Suppressor macrophage treated with lipopolysaccharide for 4 hours (primary cell): ENCODE results near the gene AIM2.

ENCODE experiments used
- DNase-seq: peaks from one replicate; pipeline ENCODE4 v3.0.0-alpha.2; 2020

Gene AIM2

DNA sequence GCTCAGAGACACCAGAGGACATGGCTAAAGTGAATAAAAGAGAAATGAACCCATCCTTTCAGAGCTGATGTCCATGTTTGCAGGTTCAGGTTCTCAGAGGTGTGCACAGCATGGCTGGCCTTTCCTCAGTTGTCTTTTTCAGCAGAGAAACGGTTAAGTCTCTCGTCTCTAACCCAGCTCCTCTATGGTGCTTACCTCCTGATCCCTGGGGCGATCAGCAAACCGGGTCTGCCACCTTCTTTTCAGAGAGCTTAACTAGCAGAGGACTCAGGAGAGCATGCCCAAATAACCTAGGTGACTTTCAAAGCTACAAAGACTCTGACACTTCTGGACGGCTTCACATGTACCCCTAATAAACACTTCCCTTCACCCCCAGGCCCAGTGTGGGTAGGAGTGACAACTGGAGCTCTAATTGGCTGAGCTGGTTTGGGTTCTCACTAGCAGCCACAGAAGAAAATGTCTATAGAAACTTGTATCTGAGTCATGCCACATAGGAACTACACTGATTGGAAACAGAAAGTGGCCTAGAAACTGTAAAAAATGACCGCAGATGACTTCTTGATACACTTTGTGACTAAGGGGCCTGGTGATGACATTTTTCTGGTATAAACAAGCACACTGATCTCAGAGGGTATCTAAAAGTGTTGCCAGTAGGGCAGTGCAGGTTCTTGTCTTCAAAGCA is at the start of gene AIM2:
Gene AIM2 (minus strand): TSS at position 329 of the 682 bp plus-strand sequence. CDS start 3,267 bp downstream, outside the sequence.
- peak; percentile 95 for DNase-seq

GRCh38 chr1:159123587-159123986 is 47.0 kb upstream of the AIM2 start:
- no peak for DNase-seq

DNA sequence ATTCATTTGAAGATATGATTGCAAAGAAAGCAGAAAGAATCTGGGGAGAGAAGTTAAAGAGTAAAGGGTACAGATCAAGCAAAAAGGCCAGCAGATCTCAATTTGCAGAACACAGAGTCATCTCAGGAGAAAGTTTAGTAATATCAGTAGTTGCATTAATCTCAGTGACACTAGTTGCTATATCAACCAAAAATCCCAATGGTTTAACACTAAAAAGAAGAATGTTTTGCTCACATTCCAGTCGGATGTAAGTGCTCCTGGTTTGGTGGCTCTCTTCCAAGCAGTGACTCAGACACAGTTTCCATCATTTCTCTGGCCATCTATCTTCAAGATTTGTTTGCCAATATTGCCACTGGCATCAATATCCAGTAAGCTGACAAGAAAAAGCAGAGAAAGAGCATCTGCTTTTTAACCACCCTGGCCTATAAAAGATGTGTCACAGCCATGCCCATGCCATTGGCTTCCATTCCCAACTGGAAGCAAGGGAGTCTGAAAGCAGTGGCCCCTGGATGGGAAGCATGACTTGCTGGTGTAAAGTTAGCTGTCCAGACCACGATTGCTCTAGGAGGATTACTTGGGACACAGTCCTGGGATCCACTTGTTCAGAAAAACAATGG is 45.5 kb upstream of the AIM2 start:
- DNase-seq = no peak

DNA sequence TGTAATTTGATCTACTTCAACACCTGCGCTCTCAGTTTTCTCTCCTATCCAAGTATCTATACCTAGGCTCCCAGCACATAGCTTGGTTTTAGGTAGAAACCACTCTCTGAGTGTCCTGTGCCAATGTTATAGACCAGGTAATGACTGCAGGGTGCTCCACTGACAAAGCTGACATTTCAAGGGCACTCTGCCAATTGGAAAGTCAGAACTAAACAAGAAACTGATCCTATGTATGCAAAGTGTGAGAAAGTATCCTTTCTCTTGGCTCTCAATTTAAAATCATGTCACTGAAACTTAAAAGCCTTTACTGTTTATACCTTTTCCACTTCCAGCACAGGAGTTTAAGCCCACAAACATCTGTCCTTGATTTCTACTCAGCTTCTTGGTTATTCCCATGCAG is 45.0 kb upstream of the AIM2 start:
- DNase-seq = no peak

- no peak for DNase-seq
Measured at GRCh38 chr1:159120317-159120716, 43.8 kb upstream of the AIM2 start.

GRCh38 chr1:159113596-159114433 is 37.2 kb upstream of the AIM2 start:
- DNase-seq = peak; percentile 89

DNA sequence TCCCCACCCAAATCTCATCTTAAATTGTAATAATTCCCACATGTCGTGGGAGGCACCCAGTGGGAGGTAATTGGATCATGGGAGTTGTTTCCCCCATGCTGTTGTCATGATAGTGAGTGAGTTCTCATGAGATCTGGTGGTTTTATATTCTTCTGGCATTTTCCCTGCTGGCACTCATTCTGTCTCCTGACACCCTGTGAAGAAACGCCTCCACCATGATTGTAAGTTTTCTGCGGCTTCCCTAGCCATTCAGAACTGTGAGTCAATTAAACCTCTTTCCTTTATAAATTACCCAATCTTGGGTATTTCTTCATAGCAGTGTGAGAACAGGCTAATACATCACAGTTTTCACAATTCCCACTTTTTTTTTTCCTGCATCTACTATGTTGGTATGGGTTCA is 26.5 kb upstream of the AIM2 start:
- DNase-seq = peak; percentile 74

GRCh38 chr1:159100589-159100988 is 24.0 kb upstream of the AIM2 start:
- DNase-seq = no peak

- DNase-seq = no peak
Measured at GRCh38 chr1:159098596-159098995, 22.0 kb upstream of the AIM2 start.

- DNase-seq = peak; percentile 77
Measured at GRCh38 chr1:159092036-159092760, 15.6 kb upstream of the AIM2 start.

DNA sequence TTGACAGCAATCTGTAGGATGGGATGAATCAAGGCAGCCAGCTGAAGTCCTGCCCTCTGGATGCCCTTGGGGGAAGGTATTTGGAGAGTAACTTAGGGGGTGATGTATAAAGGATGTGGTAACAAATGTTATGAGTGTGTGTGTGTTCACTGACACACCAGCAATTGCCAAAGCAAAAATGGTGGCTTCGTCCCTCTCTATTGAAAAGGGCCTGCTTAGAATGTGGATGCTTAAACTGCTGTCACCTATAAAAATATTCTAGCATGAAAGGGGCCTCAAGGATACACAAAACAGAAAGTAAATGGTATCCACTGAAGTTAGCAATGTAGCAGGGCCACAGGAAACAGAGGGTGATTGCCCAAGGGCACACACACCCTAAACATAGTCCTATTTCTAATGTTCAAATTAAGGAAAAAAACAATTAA is 15.1 kb upstream of the AIM2 start:
- DNase-seq = peak; percentile 53

GRCh38 chr1:159091180-159091560 is 14.6 kb upstream of the AIM2 start:
- DNase-seq = no peak

DNA sequence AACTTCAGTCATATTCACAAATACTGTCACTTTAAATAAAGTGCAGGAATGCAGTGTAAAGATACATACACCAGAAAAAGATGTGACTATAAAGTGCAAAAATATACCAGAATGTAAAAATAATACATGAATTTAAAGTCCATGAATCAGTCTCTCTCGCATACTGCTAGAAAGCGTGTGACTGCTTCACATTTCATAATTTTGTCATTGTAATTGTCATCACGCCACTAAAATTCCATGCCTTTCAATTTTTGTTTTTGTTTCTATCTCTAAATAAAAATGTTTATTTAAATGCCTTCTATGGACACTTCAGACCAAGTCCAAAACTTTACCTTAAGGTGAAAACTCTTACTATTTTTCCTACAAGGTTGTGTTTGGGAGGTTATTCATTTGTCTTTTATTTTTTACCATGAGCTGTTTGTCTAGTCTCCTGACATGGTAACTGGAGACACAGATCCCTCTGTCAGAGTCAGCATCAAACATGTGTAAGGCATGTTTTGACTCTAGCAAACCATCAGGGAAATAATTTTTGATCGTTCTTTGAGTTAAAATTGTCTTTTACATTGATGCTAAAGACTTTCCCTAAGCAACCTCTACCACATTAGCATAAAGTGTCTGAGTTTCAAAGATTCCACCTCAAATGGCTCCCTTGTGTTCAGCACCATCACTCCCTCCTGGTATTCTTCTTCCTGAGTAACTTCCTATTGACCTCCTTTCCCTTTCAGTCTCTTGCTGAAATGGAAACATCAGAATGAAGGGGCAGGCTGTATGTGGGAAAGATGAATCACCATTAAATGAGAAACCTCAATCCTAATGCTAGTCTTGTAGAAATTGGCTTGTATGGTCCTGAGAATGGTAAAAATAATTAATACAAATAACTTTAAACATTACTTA is 14.0 kb upstream of the AIM2 start:
- peak; percentile 83 for DNase-seq

GRCh38 chr1:159089184-159089791 is 12.7 kb upstream of the AIM2 start:
- DNase-seq = peak; percentile 40

DNA sequence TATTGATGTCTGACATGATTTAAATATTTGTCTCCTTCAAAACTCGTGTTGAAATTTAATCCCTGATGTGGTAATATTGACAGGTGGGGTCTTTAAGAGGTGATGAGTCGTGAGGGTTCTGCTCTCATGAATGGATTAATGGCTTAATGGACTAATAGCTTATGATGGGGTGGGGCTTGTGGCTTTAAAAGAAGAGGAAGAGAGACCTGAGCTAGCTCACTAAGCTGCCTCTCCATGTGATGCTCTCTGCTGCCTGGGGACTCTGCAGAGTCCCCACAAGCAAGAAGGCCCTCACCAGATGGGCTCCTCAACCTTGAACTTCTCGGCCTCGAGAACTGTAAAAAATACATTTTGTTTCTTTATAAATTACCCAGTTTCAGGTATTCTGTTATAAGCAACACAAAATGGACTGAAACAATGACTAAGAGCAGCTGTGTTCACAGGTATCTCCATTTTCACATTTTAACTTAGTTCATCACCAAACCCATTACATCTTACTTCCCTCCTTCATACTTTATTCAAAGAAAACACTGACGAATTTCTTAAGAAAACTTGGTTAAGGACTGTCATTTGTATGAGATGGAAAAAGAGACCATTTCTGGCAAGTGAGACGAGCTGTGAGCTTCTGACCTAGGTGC is 12.1 kb upstream of the AIM2 start:
- peak; percentile 24 for DNase-seq

- DNase-seq = peak; percentile 39
Measured at GRCh38 chr1:159088050-159088449, 11.5 kb upstream of the AIM2 start.

DNA sequence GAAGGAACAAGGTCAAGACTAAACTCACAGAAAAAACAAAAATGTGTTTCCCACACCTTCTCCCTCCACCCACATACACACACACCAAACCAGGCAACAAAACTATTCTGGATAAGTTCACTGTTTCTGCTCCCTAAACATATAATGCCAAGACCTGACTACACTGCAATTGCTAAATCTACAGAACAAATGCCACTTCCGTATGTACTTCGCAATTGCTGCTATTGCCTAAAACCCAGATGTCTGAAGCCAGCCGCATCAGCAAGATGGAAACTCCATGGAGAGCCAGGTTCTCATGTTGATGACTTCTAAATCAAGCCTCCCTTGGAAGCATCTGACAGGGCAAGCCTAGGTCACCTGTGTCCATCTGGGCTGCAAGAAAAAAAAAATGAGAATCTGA is 8.3 kb upstream of the AIM2 start:
- DNase-seq = peak; percentile 89

DNA sequence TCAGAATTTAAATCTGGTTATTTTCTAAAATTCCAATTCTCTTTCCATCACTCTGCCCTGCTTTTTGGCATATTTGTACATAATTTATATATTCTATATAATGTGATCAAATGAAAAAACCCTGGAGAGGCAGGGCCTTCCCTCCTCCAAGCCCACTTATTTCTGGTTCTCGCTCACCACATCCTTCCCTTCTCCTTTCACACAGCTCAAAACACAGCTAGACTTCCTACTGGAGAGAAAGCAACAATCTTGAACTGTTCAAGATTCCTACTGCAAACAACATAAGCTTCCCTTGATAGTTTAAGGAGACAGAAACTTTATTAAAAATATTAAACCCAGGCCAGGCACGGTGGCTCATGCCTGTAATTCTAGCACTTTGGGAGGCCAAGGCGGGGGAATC is 7.6 kb upstream of the AIM2 start:
- no peak for DNase-seq

DNA sequence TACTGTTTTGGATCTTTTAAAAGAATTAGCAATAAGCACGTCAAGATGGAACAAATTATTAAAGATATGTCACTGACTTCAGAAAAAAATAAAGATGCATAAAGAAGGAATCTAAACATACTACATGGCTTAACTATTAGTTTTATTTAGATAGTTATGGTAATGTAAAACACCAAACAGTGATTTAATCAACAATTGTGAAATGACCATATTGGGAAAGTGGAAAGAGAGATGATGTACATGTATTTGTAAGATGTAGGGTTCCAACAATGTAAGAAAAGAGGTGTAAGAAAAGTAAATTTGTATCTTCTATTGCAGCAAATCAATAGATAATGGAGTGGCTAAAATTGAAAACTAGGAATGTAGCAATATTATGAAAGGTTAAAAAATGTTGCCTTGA is 6.4 kb upstream of the AIM2 start:
- DNase-seq = no peak

- no peak for DNase-seq
Measured at GRCh38 chr1:159081626-159082025, 5.1 kb upstream of the AIM2 start.

DNA sequence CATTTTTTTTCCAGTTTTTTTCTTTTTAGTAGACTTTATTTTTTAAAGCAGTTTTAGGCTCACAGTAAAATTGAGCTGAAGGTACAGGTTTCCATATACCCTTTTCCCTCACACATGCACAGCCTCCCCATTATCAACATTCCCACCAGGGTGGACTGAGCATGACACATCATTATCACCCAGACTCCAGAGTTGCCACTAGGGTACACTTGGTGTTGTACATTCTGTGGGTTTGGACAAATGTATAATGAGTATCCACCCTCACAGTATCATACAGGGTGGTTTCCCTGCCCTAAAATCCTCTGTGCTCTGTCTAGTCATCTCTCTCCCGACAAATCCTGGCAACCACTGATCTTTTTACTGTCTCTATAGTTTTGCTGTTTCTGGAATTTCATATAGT is 3.0 kb upstream of the AIM2 start:
- peak; percentile 40 for DNase-seq
